ENCODE data around the gene C2orf76. TPM values are rescaled to one million over a fixed set of nuclear protein-coding genes. Genes with fewer than 3 reads are reported as not detected.

The C2orf76 gene
- total and polyA plus RNA-seq, 2 donors (not counting 1 experiment from before 2014, with no cell fraction given) = 6.9 to 13.6 TPM

DNA sequence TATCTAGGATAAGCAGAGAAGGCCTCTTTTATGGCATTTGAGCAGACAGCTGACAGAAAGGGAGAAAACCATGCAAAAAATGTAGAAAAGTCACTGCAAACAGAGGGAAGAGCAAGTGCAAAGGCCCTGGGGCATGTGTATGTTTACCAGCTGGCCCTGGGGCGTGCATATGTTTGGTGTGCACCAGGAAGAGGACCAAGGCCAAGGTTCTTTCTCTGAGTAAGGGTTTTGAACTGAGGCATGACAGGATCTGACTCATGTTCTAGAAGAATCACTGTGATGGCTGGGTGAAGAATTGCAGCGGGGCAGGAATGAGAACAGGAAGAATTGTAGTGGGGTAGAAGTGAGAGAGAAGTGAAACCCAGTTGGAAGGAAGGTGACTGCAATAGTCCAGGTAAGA lies 73.4 kb downstream of the C2orf76 start:
- H3K27me3 Mint-ChIP-seq = no peaks in the 10 kb centered on the region
- H3K36me3 ChIP-seq (replicated peaks in 1 of 2; ENCODE audit: control extremely low read depth in 1 of 2, control insufficient read depth in 1 of 2, extremely low read depth in 1 of 2, insufficient read depth in 2 of 2, low read length in 1 of 2) = no peaks in the 10 kb centered on the region
- no peak overlapping the region for H3K27ac Mint-ChIP-seq
- no peak overlapping the region for H3K4me2 ChIP-seq (replicated peaks; ENCODE audit: low read depth, low read length, poor library complexity, severe bottlenecking)
- DNase-seq (no peak), ATAC-seq (ENCODE audit: low read depth) (no peak)
- no peaks in the 10 kb centered on the region for H4K20me1 ChIP-seq (ENCODE audit: control insufficient read depth, insufficient read depth, low read length, poor library complexity, severe bottlenecking)
- WGBS (ENCODE audit: insufficient coverage) = 92% methylated on average over 2 of the region's 2 CpGs
- no peaks in the 10 kb centered on the region for H3K27me3 ChIP-seq (replicated peaks in 1 of 4; ENCODE audit: control extremely low read depth in 1 of 4, control insufficient read depth in 3 of 4, insufficient read depth in 4 of 4, low read length in 3 of 4)
- no peak overlapping the region for H2AFZ ChIP-seq (ENCODE audit: insufficient read depth, low read depth, low read length, poor library complexity, severe bottlenecking)
- H3K9me3 ChIP-seq (ENCODE audit: control extremely low read depth in 1 of 3, control insufficient read depth in 2 of 3, insufficient read depth in 1 of 3, low read length in 2 of 3) = no peaks in the 10 kb centered on the region
- no peaks in the 10 kb centered on the region for H3K79me2 ChIP-seq (ENCODE audit: control insufficient read depth, insufficient read depth, low read length)
- H3K9me3 Mint-ChIP-seq (ENCODE audit: insufficient read depth) = no peaks in the 10 kb centered on the region
- TF ChIP-seq, protein P1, sequence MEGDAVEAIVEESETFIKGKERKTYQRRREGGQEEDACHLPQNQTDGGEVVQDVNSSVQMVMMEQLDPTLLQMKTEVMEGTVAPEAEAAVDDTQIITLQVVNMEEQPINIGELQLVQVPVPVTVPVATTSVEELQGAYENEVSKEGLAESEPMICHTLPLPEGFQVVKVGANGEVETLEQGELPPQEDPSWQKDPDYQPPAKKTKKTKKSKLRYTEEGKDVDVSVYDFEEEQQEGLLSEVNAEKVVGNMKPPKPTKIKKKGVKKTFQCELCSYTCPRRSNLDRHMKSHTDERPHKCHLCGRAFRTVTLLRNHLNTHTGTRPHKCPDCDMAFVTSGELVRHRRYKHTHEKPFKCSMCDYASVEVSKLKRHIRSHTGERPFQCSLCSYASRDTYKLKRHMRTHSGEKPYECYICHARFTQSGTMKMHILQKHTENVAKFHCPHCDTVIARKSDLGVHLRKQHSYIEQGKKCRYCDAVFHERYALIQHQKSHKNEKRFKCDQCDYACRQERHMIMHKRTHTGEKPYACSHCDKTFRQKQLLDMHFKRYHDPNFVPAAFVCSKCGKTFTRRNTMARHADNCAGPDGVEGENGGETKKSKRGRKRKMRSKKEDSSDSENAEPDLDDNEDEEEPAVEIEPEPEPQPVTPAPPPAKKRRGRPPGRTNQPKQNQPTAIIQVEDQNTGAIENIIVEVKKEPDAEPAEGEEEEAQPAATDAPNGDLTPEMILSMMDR (IDR thresholded peaks at IDR 0.05) = no peak
- no peak for TF ChIP-seq EZH2 (IDR thresholded peaks at IDR 0.05; ENCODE audit: borderline replicate concordance, insufficient read depth, low read depth, low read length, poor library complexity, severe bottlenecking)
- no peak overlapping the region for H3K9ac ChIP-seq (ENCODE audit: low read length)
- H3K4me1 ChIP-seq (ENCODE audit: control insufficient read depth in 2 of 2, insufficient read depth in 2 of 2, low read length in 2 of 2) = no peaks in the 10 kb centered on the region
- ChIA-PET POLR2A (no interaction called here), CTCF (interaction anchor here (1.7 kb wide), 1 partner anchor 12 kb away, joined by 5 read pairs; no protein-coding TSS in a partner anchor)
- H3K4me1 Mint-ChIP-seq = peaks cover 2% of the 10 kb centered on the region
- H3K27ac ChIP-seq (ENCODE audit: low read length in 2 of 2) = no peak overlapping the region
- H3K4me3 Mint-ChIP-seq = no peak overlapping the region
- H3K4me3 ChIP-seq (ENCODE audit: control extremely low read depth in 1 of 5, extremely low read depth in 1 of 5, insufficient read depth in 1 of 5, low read depth in 2 of 5, low read length in 4 of 5) = no peak overlapping the region
- intact Hi-C loops (cut with micrococcal nuclease) = no loop called here

DNA sequence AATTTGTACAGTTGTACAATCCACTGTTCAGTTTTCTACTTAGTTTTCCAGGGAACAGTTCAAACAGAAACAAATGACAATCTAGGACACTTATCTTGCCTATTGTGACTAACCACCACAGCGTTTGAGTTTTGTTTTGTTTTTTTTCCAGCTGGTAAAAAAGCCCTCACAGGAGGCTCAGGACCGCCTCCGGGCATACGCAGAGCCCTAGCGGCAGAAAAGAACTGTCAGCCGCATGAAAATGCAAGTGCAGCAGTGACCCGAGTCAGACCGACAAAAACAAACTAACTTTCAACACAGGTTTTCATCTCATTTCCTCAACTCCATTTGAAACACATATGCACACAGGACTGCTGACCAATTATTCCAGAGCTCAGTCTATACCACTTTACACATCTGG lies 74.4 kb downstream of the C2orf76 start:
- no peak overlapping the region for H2AFZ ChIP-seq (ENCODE audit: insufficient read depth, low read depth, low read length, poor library complexity, severe bottlenecking)
- H3K9ac ChIP-seq (ENCODE audit: low read length) = no peak overlapping the region
- no peak overlapping the region for H3K4me3 ChIP-seq (ENCODE audit: control extremely low read depth in 1 of 5, extremely low read depth in 1 of 5, insufficient read depth in 1 of 5, low read depth in 2 of 5, low read length in 4 of 5)
- intact Hi-C loops (cut with micrococcal nuclease) = no loop called here
- H3K9me3 ChIP-seq (ENCODE audit: control extremely low read depth in 1 of 3, control insufficient read depth in 2 of 3, insufficient read depth in 1 of 3, low read length in 2 of 3) = no peaks in the 10 kb centered on the region
- peaks cover 2% of the 10 kb centered on the region for H3K4me1 Mint-ChIP-seq
- H3K79me2 ChIP-seq (ENCODE audit: control insufficient read depth, insufficient read depth, low read length) = no peaks in the 10 kb centered on the region
- no peak overlapping the region for H3K4me2 ChIP-seq (replicated peaks; ENCODE audit: low read depth, low read length, poor library complexity, severe bottlenecking)
- POLR2A ChIA-PET = no interaction called here
- no peaks in the 10 kb centered on the region for H3K36me3 ChIP-seq (replicated peaks in 1 of 2; ENCODE audit: control extremely low read depth in 1 of 2, control insufficient read depth in 1 of 2, extremely low read depth in 1 of 2, insufficient read depth in 2 of 2, low read length in 1 of 2)
- H3K4me3 Mint-ChIP-seq = no peak overlapping the region
- no peaks in the 10 kb centered on the region for H4K20me1 ChIP-seq (ENCODE audit: control insufficient read depth, insufficient read depth, low read length, poor library complexity, severe bottlenecking)
- CTCF ChIA-PET = interaction anchor here (1.0 to 4.5 kb wide), 5 partner anchors 11 to 1069 kb away, joined by 3 to 29 read pairs (median 5); no protein-coding TSS in a partner anchor
- H3K27ac Mint-ChIP-seq = no peak overlapping the region
- TF ChIP-seq EZH2 (IDR thresholded peaks at IDR 0.05; ENCODE audit: borderline replicate concordance, insufficient read depth, low read depth, low read length, poor library complexity, severe bottlenecking) = no peak
- TF ChIP-seq, protein P1 (IDR thresholded peaks at IDR 0.05) = no peak
- no peak for ATAC-seq (ENCODE audit: low read depth)
- H3K9me3 Mint-ChIP-seq (ENCODE audit: insufficient read depth) = no peaks in the 10 kb centered on the region
- no peaks in the 10 kb centered on the region for H3K27me3 Mint-ChIP-seq
- no peak overlapping the region for H3K27ac ChIP-seq (ENCODE audit: low read length in 2 of 2)
- no peaks in the 10 kb centered on the region for H3K4me1 ChIP-seq (ENCODE audit: control insufficient read depth in 2 of 2, insufficient read depth in 2 of 2, low read length in 2 of 2)
- no peak for DNase-seq
- 57% methylated on average over 8 of the region's 8 CpGs for WGBS (ENCODE audit: insufficient coverage)
- no peaks in the 10 kb centered on the region for H3K27me3 ChIP-seq (replicated peaks in 1 of 4; ENCODE audit: control extremely low read depth in 1 of 4, control insufficient read depth in 3 of 4, insufficient read depth in 4 of 4, low read length in 3 of 4)
